HG03469 (cell line): ENCODE measurements around the gene GP9.
"Not testable (repeated sequence)": the region's sequence is repeated elsewhere in the genome, so short reads cannot be mapped to it uniquely, and the experiment has no call there.

Source experiments
- ATAC-seq: cut with Tn5 transposase; IDR thresholded peaks from one replicate; pipeline ENCODE4 v1.9.1; 2021; ENCODE audit warnings: mild to moderate bottlenecking, moderate library complexity, moderate number of reproducible peaks; ENCODE audit not compliant: unreplicated experiment

GP9 gene

DNA sequence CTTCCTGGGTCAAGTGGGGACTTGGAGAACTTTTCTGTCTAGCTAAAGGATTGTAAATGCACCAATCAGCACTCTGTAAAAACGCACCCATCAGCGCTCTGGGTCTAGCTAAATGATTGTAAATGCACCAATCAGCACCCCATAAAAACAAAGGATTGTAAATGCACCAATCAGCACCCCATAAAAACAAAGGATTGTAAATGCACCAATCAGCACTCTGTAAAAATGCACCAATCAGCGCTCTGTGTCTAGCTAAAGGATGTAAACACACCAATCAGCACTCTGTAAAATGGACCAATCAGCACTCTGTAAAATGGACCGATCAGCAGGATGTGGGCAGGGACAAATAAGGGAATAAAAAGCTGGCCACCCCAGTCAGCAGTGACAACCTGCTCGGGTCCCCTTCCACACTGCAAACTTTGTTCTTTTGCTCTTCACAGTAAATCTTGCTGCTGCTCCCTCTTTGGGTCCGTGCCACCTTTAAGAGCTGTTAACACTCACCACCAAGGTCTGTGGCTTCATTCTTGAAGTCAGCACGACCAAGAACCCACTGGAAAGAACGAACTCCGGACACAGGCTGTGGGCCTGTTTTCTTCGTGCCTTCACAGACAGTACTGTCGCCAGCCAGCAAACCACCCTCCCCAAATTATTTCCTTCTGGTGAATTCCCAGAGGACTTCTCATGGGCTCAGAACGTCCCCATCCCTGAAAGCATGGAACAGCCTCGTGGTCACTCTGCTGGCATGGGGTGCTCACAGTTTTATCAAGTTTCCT is 8.9 kb downstream of the GP9 start:
- ATAC-seq: not testable (repeated sequence)

DNA sequence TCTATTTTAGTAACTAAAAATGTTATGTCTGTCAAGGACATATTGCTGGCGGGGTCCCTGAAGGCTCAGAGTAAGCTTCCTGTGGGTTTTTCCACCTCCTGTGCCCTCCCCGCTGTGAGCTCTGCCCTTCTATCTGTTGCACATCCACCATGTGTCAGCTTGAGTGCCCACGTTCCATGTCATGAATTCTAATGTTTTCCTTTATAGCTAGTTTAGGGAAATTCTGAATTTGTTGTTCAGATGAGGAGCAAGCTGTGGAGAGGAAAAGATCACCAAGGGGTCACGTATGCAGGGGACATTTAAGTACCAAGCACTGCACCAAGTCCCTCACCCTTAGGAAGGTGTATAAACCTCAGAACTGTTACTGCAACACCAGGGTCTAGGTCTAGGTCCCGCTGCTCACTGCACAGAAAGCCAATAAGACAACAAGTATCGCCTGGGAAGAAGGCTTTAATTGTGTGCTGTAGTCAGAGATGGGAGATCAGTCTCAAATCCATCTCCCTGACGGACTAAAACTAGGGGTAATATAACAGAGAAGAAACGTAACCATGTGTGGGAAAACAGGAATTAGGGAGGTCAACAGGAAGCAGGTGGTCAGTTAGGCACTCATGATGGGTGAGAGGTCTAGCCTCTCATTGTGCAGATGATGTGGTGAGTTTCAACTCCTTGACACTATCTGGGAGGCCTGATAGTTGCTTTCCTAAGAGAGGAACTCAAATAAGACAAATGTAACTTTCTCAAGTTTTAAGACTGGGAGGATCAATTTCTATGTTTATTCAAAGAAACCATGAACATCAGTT is 9.7 kb downstream of the GP9 start:
- ATAC-seq: no peak

DNA sequence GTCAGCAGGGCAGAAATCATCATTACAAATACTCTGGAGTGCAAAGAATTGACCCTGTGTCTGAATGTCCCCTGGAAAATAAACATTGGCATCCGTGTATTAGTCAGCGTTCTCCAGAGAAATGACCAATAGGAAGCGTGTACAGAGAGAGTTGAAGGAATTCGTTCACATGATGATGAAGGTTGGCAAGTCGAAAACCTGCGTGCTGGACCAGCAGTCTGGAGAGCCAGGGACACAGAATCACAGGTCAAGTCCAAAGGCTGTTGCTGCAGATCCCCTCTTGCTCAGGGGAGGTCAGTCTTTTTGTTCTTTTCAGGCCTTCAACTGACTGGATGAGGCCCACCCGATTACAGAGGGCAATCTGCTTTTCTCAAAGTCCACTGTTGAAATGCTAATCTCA is 16.6 kb downstream of the GP9 start:
- no peak for ATAC-seq

DNA sequence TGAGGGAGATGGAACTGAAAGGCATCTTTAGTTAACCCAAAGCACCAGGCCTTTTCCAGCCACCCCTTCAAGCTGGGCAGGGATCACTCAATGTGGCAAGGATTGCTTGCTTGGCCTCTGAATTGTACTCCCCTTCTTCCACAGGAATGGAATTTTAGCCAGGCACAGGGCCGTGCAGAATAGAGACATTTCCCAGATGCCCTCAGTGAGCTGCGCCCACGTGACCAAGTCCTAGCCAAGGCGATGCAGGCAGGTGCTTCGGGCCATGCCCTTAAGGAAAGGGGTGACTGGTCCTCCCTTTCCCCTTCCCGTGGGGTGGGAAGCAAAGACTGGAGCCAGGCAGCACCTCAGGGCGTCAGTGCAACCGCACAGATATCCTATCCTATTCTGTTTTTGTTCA is 17.9 kb downstream of the GP9 start:
- no peak for ATAC-seq

DNA sequence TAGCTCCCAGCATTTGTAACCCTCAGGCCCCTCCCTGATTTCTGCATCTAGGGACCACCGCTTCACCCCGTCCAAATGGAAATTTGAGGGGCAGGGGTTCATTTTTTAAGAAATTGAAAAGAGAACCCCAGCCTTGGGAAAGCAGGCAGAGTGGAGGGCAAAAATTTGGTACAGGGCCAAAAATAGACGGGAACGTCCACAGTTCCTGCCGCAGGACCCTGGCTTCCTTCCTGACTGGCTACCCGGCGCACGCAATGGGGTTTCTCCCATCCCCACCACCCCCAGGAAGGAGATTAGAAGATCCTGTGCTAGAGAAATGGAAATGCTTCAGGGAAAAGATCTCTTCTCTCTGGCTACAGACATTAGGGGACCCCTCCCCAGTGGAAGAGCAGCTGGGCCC is 20.9 kb downstream of the GP9 start:
- no peak for ATAC-seq

DNA sequence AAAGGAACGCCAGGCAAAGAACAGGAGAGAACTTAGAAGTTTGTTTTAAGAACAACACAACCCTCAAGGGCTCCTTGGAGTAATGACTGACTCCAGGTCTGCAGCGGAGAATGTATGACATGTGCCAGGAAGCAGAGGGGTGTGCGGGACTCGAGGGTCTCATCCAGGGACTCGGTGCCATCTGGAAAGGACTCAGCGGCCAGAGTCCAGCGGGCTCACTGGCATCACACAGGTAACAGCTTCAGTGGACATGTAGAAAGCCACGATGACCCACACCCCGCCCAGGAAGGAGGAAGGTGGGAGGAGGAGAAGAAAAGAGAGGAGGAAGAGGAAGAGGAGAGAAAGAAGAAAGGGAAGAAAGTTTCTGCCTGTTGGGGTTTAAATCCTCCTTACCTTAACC is 21.4 kb downstream of the GP9 start:
- no peak for ATAC-seq

DNA sequence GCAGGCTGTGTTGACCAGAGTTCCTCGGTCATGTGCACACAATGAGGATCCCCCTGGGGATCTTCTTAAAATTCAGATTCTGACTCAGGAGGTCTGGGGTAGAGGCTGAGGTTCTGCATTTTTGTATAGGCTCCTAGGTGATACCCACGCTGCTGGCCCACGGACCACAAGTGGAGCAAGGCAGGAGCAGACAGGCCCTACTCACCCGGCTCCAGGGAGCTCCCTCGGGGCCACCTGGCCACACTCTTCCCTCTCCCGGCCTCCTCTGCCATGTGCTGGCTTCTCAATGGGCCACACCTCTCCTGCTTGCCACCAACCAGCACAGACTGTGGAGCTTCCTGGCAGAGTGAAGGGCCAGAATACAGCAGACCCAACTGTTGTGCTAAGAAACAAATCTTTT is 23.9 kb downstream of the GP9 start:
- no peak for ATAC-seq

DNA sequence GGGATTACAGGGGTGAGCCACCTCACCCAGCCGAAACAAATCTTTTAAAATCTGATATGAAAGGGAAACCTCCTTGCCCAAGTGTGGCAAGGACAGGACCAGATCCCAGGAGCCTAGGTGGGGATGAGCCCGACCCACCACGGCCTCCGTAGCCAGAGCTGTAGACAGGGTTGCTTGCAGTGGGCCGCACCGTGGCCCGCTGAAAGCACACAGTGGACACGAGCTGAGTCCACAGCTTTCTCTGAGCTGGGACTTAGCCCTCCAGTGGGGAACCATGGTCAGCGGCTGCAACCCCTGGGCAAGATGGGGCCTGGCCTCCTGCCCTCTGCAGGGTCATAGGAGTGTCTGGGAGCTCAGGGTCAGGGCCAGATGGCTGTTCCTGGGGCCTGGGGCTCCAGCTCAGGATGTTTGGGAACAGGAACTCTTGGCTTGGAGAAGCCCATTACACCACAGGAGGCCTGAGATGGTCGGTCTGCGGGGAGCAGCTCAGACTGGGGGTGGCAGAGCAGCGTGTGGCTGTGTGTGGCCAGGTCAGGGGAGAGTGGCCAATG is 24.7 kb downstream of the GP9 start:
- ATAC-seq: no peak

DNA sequence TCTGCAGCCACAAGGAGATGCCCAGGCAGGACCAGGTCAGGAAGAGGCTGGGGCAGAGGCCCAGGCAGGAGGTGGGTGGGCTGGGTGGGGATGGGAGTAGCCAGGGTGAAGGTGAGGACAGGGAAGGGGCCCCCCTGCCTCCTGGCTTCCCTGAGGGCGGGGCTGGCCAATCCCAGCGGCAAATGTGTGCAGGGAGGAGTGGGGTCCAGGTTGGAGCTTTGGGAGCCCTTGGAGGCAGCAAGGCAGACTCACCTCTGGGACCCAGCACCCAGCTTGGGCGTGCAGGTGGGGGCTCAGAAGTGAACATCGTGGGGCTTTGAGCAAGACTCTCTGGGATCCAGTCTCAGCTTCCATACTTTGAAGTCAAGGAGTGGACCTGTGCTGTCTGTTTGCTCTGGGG is 25.2 kb downstream of the GP9 start:
- no peak for ATAC-seq

DNA sequence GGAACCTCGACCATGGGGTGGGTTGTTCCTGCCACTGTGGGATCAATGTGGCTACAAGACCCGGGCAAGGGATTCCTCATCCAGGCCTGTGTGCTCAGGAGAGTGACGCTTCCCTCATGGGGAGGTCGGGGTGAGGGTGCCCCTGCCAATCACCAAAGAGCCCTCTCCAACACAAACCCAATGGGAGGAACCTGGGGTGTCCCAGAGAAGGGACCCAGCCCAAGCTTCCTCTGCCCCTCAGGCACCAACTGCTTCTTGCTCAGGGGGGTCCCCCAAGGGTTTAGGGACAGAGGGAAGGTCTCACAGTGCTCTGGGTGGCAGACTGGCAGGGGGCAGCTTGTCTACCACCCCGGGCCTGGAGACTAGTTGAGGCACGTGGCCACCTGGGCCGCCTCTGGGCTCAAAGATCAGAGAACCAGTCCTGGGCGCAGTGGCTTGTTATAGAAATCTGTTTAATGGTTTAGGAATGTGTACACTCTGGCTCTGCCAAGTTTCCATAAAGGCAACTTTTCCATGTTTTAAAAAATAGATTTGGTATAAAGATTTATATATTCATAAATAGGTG is 26.6 kb downstream of the GP9 start:
- ATAC-seq: no peak

DNA sequence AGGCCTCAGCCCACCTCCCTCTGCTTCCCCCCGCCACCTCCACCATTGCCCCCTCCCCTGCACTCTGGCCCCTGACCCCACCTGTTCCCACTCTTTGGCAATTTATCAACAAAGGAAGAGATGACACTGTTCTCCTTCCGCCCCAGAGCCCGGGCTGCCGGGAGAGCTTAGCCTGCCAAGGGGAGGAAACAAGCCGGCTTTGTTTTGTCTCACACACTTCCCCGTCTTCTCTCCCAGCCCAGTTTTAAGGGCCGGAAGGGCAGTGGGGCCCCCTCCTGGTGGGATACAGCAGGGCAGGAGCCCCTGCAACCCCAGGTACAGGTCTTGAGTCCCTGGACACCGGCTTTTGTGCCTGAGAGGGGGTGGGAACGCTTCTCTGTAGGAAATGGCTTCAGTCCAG is 27.3 kb downstream of the GP9 start:
- ATAC-seq: not testable (repeated sequence)

DNA sequence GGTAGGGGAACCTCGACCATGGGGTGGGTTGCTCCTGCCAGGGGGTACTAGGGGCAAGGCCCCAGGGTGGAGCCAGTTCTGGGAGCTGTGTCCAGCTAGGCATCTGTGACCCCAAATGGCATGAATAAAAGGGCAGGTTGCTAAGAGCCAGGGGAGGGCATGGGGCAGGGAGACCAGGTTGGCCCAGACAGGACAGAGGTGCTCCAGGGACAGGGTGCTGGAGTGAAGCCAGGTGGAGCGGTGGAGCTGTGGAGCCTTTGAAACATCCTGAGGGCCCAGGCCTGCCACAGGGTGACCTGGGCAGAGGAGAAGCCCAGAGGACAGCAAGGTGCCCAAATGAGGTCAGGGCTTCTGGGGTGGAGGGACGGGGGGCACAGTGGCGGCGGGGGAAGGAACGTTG is 27.7 kb downstream of the GP9 start:
- not testable (repeated sequence) for ATAC-seq

DNA sequence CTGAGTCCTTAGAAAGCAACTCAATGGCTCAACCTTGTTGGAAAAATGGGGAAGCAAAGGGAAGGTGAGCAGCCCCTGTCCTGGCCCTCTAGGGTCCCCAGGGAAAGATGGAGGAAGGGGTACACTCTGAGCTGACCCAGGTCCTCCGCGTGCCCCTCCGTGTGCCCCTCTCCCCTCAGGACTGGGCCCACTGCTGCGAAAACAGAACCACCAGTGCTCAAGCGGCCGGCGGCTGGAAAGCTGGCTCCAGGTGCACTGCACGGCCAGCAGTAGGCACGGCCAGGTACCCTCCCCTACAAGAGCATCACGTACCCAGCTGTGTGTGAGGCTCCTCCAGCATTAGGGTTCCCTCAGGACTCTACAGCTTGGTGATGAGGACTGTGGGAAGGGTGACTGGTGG is 34.7 kb downstream of the GP9 start:
- ATAC-seq: no peak

DNA sequence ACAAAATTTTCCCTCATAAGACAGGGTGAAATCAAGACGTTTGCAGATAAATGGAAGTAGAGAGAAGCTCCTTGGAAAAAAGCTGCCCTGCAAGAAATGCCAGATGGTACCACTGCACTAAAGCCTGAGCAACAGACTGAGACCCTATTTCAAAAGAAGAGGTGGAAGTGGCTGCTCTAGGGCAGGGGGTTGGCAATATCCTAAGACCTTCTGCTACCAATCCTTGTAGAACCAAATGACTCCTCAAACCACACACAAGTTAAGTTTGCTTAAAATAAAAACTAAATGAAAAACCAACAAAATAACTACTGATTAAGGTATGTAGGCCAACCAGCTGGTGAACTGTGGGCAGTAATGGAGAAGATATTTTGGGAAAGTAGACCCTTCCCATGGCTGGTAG is 39.7 kb downstream of the GP9 start:
- no peak for ATAC-seq

DNA sequence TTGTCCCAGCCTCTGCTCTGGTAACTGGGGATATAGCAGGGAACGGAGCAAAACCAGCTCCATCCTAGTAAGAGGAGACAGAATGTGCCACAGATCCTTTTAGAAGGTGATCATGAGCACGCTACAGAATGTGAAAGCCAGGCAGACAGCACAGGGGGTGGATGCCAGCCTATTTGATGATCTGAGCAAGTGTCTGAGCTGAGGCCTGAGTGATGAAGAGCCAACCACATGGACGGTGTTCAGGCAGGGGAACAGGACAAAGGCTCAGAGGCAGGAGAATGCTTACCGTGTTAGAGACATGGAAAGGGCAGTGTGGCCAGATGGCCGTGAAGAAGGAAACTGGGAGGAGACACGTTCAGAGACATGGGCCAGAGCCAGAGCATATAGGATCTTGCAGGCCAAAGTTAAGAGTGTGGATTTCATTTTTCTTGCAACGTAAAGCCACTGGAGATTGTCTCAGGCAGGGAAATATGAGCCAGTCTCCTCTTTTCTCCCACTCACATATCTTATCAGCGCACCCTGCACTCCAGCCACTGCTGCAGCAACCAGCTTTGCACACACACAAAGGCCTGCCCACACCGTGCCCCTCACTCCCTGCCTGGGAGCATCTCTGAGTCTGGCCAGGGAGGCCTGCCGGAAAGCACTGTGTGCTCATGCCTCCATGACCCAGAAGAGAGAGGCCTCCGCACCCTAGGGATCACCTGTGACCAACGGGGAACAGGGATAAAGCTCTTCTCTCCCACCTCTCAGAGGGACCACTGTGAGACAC is 41.0 kb downstream of the GP9 start:
- ATAC-seq: no peak

DNA sequence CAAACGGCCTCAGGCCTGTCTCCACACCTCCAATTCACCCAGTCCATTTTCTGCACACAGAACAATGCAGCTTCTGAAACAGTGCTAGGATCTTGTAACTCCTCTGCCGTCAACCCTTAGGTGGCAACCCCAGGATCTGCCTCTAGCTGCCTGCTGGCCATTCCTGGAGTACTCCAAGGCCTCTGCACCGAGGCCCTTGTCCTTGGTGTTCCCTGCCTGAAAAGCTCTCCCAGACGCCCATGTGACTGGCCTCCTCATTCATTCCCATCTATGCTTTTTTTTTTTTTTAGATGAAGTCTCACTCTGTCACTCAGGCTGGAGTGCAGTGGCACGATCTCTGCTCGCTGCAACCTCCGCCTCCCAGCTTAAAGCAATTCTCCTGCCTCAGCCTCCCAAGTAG is 42.7 kb downstream of the GP9 start:
- ATAC-seq: no peak

DNA sequence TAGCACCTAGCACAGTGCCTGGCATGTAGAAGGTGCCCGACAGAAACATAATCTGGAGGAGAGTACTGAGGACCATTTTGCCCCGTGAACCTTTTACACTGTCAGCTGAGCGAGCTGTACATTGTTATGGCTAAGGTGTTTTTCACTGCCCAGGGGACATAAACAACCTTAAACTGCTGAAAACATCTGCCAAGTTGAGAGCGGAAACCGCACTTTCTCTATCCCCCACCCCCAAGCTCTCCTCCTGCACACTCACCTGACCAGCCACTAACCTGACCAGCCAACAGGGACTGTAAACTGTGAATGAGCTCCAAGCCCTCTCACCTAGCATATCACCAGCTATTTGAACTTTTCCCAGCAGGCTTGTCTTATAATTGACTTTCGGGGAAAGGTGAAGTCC is 43.5 kb downstream of the GP9 start:
- no peak for ATAC-seq

DNA sequence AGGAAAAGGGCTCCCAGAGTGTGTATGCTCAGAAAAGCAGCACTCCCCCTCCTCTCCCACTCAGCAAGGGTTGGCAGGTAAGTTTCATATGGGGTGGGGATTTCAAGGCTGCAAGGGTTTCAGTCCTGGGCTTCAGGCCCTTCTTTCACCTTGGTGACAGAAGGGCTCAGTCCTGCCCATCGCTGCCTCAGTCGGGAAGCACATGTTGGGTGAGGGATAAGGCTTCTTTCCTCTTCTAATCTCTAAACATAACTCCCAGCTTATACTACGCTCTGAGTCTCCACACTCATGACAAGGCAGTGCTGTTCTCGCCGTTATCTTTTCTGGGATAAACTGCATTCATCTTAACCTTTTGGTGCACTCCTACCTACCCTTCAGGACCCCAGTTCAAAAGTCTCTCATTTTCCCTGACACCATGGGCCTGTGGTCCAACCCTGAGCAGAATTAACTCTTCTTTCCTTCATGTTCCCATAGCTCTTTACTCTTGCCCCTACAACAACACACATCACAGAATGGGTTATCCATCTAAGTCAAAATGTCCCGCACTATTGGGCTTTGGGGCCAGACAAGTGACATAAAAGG is 44.0 kb downstream of the GP9 start:
- ATAC-seq: no peak

DNA sequence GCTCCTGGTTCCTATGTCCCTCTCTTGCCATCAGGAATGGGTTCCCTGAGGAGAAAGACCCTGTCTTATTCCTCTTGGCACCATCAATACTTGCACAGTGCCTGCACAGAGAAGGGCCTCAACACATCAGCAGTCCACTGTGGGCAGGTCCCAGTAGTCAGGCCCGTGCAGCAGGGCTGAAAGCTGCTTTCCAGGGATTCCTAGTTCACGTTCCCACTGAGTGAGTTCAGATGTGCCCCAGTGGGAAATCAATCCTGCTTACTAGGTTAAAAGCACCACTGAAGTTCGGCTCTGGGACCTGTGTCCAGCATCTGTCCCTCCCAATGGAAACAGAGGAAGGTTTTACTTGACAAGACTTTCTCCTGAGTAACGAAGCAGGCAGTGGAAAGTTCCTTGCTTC is 45.3 kb downstream of the GP9 start:
- ATAC-seq: no peak

DNA sequence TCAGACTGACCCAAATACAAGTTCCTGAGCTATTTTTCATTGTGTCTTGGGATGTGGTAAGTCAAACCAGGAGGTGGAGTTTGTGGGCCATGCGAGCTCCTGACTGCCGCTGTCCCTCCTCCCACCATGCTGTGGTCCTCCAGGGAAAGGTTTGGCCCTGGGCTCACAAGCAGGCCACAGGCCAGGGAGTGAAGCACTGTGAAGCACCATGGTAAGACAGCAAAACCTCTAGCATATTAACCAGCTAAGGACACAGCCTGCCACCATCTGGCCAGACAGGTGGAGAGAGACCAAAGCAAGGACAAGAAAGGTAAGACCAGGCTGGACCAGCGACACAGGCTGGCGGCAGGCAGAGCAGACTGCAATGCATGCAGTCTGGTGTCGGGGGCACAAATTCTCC is 45.7 kb downstream of the GP9 start:
- no peak for ATAC-seq
